IMR-90 (cell line): Measurements from ENCODE around the gene PTGES3. TPM values are rescaled to one million over a fixed set of nuclear protein-coding genes. Genes with fewer than 3 reads are reported as not detected.

Experiments
- ATAC-seq: fragments of 200-7000 bp; cut with Tn5 transposase; 2 replicates; pipeline ENCODE4 v1.9.1; 2020; ENCODE audit warnings: low read depth, mild to moderate bottlenecking, moderate library complexity
- BruUV-seq: library from RNA; stranded (reverse); fragments of 400-500 nt; replicated peaks from 2 replicates; lab custom pipeline; 2021; lab: Mats Ljungman, UMichigan
- CTCF ChIA-PET: fragments of 300-600 bp; formaldehyde crosslinking; extraction: SDS; loops from one replicate; lab custom pipeline; 2021; ENCODE audit warnings: antibody characterized with exemption; lab: Yijun Ruan, JAX
- POLR2A ChIA-PET: fragments of 300-600 bp; sonication (Branson Sonifier 250); formaldehyde crosslinking; loops from one replicate; lab custom pipeline; 2022; ENCODE audit warnings: antibody characterized with exemption; ENCODE audit not compliant: unreplicated experiment; lab: Charles Lee
- DNase-seq: peaks from one replicate; pipeline ENCODE4 v3.0.0; 2013
- H2AFZ ChIP-seq: replicated peaks from 2 replicates; pipeline ENCODE3; 2013; ENCODE audit warnings: low read length, mild to moderate bottlenecking; ENCODE audit not compliant: poor library complexity
- H2AK5ac ChIP-seq: 2 replicates; pipeline ENCODE4 v1.6.1; 2013; ENCODE audit warnings: low read depth, low read length, inconsistent platforms
- H2AK9ac ChIP-seq: replicated peaks from 2 replicates; pipeline ENCODE3; 2013; ENCODE audit warnings: mild to moderate bottlenecking, low read depth, low read length, moderate library complexity; ENCODE audit not compliant: poor library complexity
- H2BK120ac ChIP-seq: 2 replicates; pipeline ENCODE4 v1.6.1; 2013; ENCODE audit warnings: low read depth, low read length, inconsistent platforms
- H2BK15ac ChIP-seq: 3 replicates; pipeline ENCODE4 v1.6.1; 2013; ENCODE audit warnings: low read depth, low read length, inconsistent platforms
- H2BK20ac ChIP-seq: 2 replicates; pipeline ENCODE4 v1.6.1; 2013; ENCODE audit warnings: low read depth, mild to moderate bottlenecking, inconsistent platforms, low read length, moderate library complexity
- H2BK5ac ChIP-seq: 2 replicates; pipeline ENCODE4 v1.6.1; 2013; ENCODE audit warnings: mild to moderate bottlenecking, low read depth, low read length, inconsistent platforms; ENCODE audit not compliant: poor library complexity, severe bottlenecking
- H3K14ac ChIP-seq: replicated peaks from 2 replicates; pipeline ENCODE4 v1.6.1; 2013; ENCODE audit warnings: low read depth, low read length, inconsistent platforms
- H3K18ac ChIP-seq: 2 replicates; pipeline ENCODE4 v1.6.1; 2013; ENCODE audit warnings: low read depth, low read length, control low read depth
- H3K23ac ChIP-seq: 2 replicates; pipeline ENCODE4 v1.6.1; 2013; ENCODE audit warnings: low read depth, low read length, inconsistent platforms
- H3K27ac ChIP-seq: 2 replicates; pipeline ENCODE4 v1.5.1; 2013; ENCODE audit warnings: mild to moderate bottlenecking, control low read depth, low read length; ENCODE audit not compliant: insufficient read depth
- H3K27me3 ChIP-seq: 2 replicates; pipeline ENCODE4 v1.6.1; 2013; ENCODE audit warnings: low read length; ENCODE audit not compliant: control insufficient read depth, insufficient read depth
- H3K36me3 ChIP-seq: 2 replicates; pipeline ENCODE4 v1.6.1; 2013; ENCODE audit warnings: low read length, mixed read lengths; ENCODE audit not compliant: control insufficient read depth, insufficient read depth
- H3K4ac ChIP-seq: 2 replicates; pipeline ENCODE4 v1.6.1; 2013; ENCODE audit warnings: low read depth, low read length, inconsistent platforms
- H3K4me1 ChIP-seq: 2 replicates; pipeline ENCODE4 v1.6.1; 2013; ENCODE audit warnings: low read length, mixed read lengths; ENCODE audit not compliant: control insufficient read depth, insufficient read depth
- H3K4me2 ChIP-seq: 2 replicates; pipeline ENCODE4 v1.6.1; 2013; ENCODE audit warnings: low read depth, mild to moderate bottlenecking, control low read depth, low read length, moderate library complexity
- H3K4me3 ChIP-seq: 2 replicates; pipeline ENCODE4 v1.5.1; 2013; ENCODE audit warnings: low read depth, mild to moderate bottlenecking, control low read depth, low read length, moderate library complexity; ENCODE audit not compliant: insufficient read depth
- H3K56ac ChIP-seq: 2 replicates; pipeline ENCODE4 v1.6.1; 2013; ENCODE audit warnings: low read length, inconsistent platforms; ENCODE audit not compliant: insufficient read depth; ENCODE audit errors: extremely low read depth
- H3K79me1 ChIP-seq, 2 experiments: 2 replicates each; pipeline ENCODE4 v1.6.1; 2013; ENCODE audit warnings: low read length in 2 of 2, inconsistent platforms in 1 of 2, low read depth in 1 of 2
- H3K9ac ChIP-seq: 2 replicates; pipeline ENCODE4 v1.6.1; 2013; ENCODE audit warnings: low read depth, low read length, control low read depth
- H3K9me1 ChIP-seq: 2 replicates; pipeline ENCODE4 v1.6.1; 2013; ENCODE audit warnings: low read length, inconsistent platforms; ENCODE audit not compliant: insufficient read depth
- H3K9me3 ChIP-seq: 2 replicates; pipeline ENCODE4 v1.6.1; 2013; ENCODE audit warnings: low read length; ENCODE audit not compliant: control insufficient read depth, insufficient read depth
- H4K20me1 ChIP-seq: 2 replicates; pipeline ENCODE4 v1.6.1; 2013; ENCODE audit warnings: low read length, inconsistent platforms; ENCODE audit not compliant: insufficient read depth
- H4K5ac ChIP-seq: 2 replicates; pipeline ENCODE4 v1.6.1; 2013; ENCODE audit warnings: mild to moderate bottlenecking, low read depth, low read length, control low read depth
- H4K8ac ChIP-seq, 2 experiments: 2 replicates each; pipeline ENCODE4 v1.6.1; 2013; ENCODE audit warnings: low read depth in 2 of 2, low read length in 2 of 2, control low read depth in 1 of 2, inconsistent platforms in 1 of 2
- H4K91ac ChIP-seq: 2 replicates; pipeline ENCODE4 v1.6.1; 2013; ENCODE audit warnings: low read depth, low read length, inconsistent platforms; ENCODE audit not compliant: insufficient read depth
- CEBPB ChIP-seq: IDR thresholded peaks from 2 replicates; pipeline ENCODE4 v1.6.1; 2012; ENCODE audit warnings: low read depth, low read length, improper control_type of control experiment
- MAZ ChIP-seq: IDR thresholded peaks from 2 replicates; pipeline ENCODE4 v1.6.1; 2012; ENCODE audit warnings: low read depth, mild to moderate bottlenecking, low read length, improper control_type of control experiment, moderate library complexity, borderline replicate concordance
- POLR2A ChIP-seq: IDR thresholded peaks from 2 replicates; pipeline ENCODE4 v1.6.1; 2012; ENCODE audit warnings: mild to moderate bottlenecking, low read depth, low read length
- WGBS, 2 experiments: methylation state at CpG; one replicate each; pipeline versions ENCODE4 v1.1.5 to v1.1.7; 2013; ENCODE audit warnings: missing lambda C conversion rate in 2 of 2; ENCODE audit not compliant: insufficient read length in 1 of 2; ENCODE audit errors: extremely low coverage in 2 of 2; 5-methylcytosine and 5-hydroxymethylcytosine counted together
- dilution Hi-C: fragments of 300-500 bp; cut with HindIII; formaldehyde crosslinking; loops from one replicate; pipeline ENCODE4 v1.14.3; 2018; ENCODE audit warnings: low sequenced_read_pairs; ENCODE audit not compliant: unreplicated experiment
- in situ Hi-C: fragments of 300-500 bp; cut with MboI; formaldehyde crosslinking; loops from 3 replicates; pipeline ENCODE4 v1.14.3; 2019; ENCODE audit warnings: low sequenced_read_pairs, inconsistent platforms, mixed read lengths
- intact Hi-C: fragments of 100-400 bp; cut with micrococcal nuclease; formaldehyde crosslinking; loops from 2 replicates; pipeline ENCODE4 v1.10.0; 2022
- polyA plus RNA-seq, 3 experiments: library from polyadenylated mRNA; depleted of rRNA; stranded (reverse); fragments of >200 nt; gene quantifications; 2 replicates each; pipeline ENCODE4 v1.2.3, GENCODE V29; 2012; ENCODE audit warnings: low replicate concordance in 1 of 3
- total RNA-seq: library from RNA; depleted of rRNA; stranded (reverse); fragments of >200 nt; gene quantifications from 2 replicates; pipeline ENCODE4 v1.2.3, GENCODE V29; 2012

PTGES3 gene
- total and polyA plus RNA-seq, 2 of the 4 experiments (the other 2 are of a cell fraction) = 42.7 to 73.2 TPM

DNA sequence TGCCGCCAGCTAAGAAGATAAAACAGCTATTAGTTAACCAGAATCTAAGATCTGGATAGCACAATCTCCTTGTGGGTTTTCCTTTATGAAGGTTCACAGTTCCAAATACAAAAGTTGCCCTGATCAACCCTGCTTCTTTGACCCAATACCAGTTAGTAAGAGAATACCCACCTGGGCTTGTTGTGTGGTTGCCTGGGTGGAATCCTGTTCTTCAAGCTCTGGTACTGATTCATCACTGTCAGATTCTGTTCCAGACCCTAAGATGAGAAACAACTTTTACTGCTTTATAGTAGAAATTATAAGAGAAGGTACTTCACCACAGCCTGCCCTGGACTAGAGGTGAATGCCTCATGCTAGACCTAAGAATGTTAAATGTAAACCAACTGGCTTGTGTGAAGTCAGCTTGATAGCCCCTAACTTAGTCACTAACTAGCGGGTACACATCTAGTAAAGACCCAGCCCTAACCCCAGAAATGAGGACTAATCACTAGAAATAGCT, 26.4 kb upstream of the PTGES3 start:
- Histone ChIP-seq H3K27ac (no peak overlapping the region), H3K27me3 (no peaks in the 10 kb centered on the region), H3K23ac (no peak overlapping the region), H3K18ac (no peak overlapping the region), H2BK5ac (no peak overlapping the region), H2AK9ac (no peak overlapping the region), H3K4me1 (peaks cover 10% of the 10 kb centered on the region), H2AFZ (no peak overlapping the region), H2BK15ac (no peak overlapping the region), H3K4ac (no peak overlapping the region), H3K4me2 (no peak overlapping the region), H3K9me3 (no peaks in the 10 kb centered on the region), H4K8ac (no peak overlapping the region), H3K79me1 (peaks cover 13 to 51% of the 10 kb centered on the region in 2 experiments; a peak in 3 of 4 replicates), H3K4me3 (no peak overlapping the region), H2BK120ac (no peak overlapping the region), H3K56ac (no peak overlapping the region), H4K91ac (no peak overlapping the region), H2AK5ac (no peak overlapping the region), H3K9me1 (peaks cover 17% of the 10 kb centered on the region), H3K14ac (no peak overlapping the region), H3K9ac (no peak overlapping the region), H3K36me3 (peaks cover 44% of the 10 kb centered on the region), H4K20me1 (peaks cover 55% of the 10 kb centered on the region), H4K5ac (no peak overlapping the region), H2BK20ac (no peak overlapping the region)
- ChIA-PET CTCF (no interaction called here), POLR2A (interaction anchor here (0.6 kb wide), 1 partner anchor 21 kb away, joined by 3 read pairs; no protein-coding TSS in a partner anchor)
- DNase-seq (peak; percentile 53), ATAC-seq (peak; percentile 38; the same call in 1 of the 2 replicates)
- no TSS peak for BruUV-seq
- intact Hi-C loops = no loop called here
- in situ Hi-C loops = no loop called here
- 100% methylated on average over 1 of the region's 2 CpGs; no CpG with 5 or more reads in 1 of the 2 experiments for WGBS, 2 experiments
- dilution Hi-C loops = no loop called here
- TF ChIP-seq CEBPB = no peak
- TF ChIP-seq POLR2A = no peak
- TF ChIP-seq MAZ = no peak
